Fibroblast of the aortic adventitia (primary cell): ENCODE measurements around the gene DIP2C. TPM values are rescaled to one million over a fixed set of nuclear protein-coding genes. Genes with fewer than 3 reads are reported as not detected.

Source experiments
- DNase-seq: peaks from one replicate; pipeline ENCODE4 v3.0.0-alpha.2; 2010; ENCODE audit warnings: low read depth
- H3K4me3 ChIP-seq: 2 replicates; pipeline ENCODE4 v1.5.1; 2011; ENCODE audit warnings: low read depth, mild to moderate bottlenecking, control low read depth, low read length, moderate library complexity
- total RNA-seq: library from RNA; depleted of rRNA; stranded (reverse); fragments of >200 nt; gene quantifications from 2 replicates; pipeline ENCODE4 v1.2.3, GENCODE V29; 2012; ENCODE audit warnings: low replicate concordance
- TF ChIP-seq, protein P1 (sequence below): IDR thresholded peaks from 2 replicates; pipeline ENCODE4 v1.5.1; 2011; ENCODE audit warnings: mild to moderate bottlenecking, low read length, control low read depth, inconsistent platforms; ENCODE audit not compliant: insufficient read depth

DIP2C gene
- total RNA-seq, 1 donor: 15.7 TPM

DNA sequence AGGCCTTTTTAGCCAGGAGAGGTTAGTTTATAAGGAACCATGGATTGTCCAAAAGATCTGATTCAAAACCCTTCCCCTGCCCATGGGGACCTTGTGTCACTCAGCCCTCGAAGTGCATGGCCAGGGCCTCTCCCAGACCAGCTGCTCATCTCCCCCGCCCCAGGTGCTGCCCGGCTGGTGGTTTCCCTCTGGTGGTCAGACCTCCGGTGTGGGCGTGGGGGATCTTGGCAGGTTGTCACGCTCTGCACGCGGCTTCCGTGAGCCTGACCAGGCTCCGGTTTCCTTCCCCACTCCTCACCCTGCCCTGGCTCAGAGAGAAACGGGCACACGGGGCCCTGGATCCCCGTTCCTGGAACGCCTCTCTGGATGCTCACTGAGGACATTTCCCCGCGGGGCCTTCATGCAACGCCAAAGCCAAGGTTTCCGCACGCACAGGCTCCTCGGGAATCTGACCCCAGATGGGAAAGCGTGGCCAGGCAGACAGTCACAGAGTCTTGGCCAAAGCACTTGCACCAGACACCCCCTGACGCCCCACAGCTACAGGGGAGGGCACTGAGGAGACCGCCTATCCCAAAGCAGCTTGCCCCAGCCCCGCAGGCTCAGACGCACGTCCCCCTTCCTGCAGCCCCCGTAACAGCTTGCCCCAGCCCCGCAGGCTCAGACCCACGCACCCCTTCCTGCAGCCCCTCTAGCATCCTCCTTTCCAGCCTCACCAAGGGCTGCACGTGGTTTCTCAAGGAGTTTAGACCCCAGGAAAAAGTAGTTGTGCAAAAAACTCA, 7.8 kb upstream of the DIP2C start:
- no peak for DNase-seq
- TF ChIP-seq, protein P1, sequence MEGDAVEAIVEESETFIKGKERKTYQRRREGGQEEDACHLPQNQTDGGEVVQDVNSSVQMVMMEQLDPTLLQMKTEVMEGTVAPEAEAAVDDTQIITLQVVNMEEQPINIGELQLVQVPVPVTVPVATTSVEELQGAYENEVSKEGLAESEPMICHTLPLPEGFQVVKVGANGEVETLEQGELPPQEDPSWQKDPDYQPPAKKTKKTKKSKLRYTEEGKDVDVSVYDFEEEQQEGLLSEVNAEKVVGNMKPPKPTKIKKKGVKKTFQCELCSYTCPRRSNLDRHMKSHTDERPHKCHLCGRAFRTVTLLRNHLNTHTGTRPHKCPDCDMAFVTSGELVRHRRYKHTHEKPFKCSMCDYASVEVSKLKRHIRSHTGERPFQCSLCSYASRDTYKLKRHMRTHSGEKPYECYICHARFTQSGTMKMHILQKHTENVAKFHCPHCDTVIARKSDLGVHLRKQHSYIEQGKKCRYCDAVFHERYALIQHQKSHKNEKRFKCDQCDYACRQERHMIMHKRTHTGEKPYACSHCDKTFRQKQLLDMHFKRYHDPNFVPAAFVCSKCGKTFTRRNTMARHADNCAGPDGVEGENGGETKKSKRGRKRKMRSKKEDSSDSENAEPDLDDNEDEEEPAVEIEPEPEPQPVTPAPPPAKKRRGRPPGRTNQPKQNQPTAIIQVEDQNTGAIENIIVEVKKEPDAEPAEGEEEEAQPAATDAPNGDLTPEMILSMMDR: no peak
- H3K4me3 ChIP-seq: no peak overlapping the region

DNA sequence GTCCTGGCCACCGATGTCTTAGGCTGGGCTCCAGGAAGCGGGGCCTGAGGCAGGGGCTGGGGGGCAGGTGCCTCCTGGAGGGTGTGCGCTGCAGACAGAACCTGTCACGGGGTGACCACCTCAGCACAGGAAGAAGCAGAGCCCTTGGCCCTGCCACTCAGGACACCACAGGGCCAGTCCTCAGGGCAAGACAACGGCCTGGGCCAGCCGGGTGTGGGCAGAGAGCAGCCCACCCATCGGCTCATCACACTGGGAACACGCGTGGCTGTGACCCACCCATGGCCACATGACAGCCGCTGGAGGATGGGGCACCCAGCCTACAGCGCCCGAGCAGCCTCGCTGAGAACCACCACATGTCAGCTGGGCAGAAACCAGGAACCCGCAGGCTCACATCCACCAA, 5.9 kb upstream of the DIP2C start:
- H3K4me3 ChIP-seq: no peak overlapping the region
- TF ChIP-seq, protein P1: no peak
- no peak for DNase-seq

DNA sequence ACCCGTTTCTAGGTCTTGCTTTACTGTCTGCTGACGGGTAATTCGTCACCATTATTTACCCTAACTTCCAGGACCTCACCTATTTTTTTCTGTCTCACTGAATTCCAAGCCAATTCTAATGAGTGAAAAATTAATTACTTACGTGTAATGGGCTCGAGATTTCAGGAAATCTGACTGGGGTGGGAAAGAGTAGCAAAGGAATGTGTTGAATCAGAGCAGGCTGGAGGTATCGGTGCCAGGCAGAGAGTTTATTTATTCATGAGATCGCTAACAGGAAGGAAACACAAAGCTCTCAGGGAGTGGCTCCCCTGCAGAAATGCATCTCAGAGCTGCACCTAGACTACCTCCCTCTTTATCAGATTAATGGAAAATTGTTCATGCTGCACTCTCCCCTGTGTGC, 4.0 kb upstream of the DIP2C start:
- DNase-seq: peak; percentile 30
- no peak overlapping the region for H3K4me3 ChIP-seq
- TF ChIP-seq, protein P1: no peak

DNA sequence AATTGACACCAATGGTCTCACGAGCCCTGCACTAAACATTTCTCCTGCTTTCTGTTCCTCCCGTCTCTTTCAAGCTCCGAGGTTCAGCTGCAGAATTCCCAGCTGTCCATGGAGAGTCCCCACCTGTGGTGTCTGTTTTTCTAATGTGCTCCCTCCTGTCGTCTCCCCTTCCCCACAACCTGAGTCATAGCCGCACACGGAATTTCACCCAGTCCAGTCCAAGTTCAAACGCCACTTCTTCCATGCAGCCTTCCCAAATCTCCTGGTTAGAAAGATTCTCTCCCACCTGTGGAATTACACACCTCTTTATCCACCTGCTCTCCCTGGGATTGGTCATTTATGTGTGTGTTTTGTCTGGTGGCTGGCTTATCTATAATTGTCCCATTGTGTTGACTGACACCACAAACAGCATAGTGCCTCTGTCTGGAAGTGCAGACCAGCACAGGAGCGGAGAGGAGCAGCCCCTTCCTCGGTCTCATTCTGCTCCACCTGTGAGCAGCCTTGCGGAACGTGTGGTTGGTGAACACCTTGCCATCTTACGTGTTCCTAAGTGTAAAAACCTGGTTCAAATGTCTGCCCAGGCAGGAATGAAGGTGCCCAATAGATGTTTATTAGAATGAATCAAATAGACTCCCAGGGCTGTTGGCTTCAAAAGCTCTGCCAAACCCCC, 3.3 kb upstream of the DIP2C start:
- DNase-seq: no peak
- no peak overlapping the region for H3K4me3 ChIP-seq
- TF ChIP-seq, protein P1: no peak

DNA sequence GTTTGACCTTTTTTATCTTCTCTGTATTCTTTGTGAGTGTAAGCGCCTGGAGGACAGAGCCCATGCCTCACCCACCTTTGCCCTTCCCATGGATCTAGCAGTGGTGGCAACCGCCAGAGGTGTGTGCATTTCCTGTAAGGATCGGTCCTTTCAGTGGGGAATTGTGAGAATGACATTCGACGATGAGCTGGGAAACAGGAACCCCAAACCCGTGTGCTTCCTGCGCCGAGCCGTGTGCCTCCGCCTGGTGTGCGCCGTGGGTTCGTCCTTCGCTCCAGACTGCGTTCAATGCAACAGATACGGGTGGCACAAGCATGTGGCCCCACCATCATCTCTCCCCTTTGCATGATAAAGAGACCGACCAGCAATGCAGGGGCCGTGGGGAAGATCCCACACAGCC, 1.7 kb upstream of the DIP2C start:
- TF ChIP-seq, protein P1: no peak
- no peak for DNase-seq

DNA sequence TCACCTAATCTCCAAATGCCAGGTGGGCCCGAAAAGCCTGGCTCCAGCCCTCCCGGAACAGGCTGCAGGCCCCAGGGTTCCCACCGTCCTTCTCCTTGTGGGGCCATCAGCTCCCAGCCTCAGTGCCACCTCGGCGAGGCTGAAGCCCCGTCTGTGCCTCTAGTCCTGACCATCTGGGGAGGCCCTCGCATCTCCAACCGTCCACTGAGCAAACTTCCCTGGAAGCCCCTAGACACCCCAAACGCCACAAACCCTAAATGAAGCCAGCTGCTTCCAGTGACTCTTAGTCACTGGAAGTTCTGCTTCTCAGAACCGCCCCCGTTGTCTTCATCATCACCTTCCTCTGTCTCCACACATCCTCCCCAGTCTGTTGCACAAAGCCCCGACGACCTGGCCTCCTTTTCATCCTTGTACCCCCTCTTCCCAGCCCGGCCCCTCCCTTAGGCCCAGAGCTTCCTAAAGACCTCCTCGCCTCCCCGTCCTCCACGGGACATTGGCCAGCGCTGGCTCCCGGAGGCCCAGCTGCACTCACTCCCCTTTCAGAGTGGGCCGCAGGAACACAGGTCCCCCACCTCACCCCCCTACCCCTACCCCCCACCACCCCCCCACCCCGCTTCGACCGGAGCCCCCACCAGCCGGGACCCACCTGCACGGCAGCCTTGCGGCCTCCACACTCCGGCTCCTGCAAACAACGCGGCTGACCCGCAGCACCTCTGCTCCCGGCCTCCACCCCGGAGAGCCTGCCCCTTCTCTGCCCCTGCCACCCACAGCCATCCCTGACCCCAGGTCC, 1.1 kb upstream of the DIP2C start:
- no peak for DNase-seq
- TF ChIP-seq, protein P1: no peak
- peak overlapping the region; percentile 72 for H3K4me3 ChIP-seq

More for the DNA sequence above, 1.7 kb upstream of the DIP2C start:
- no peak overlapping the region for H3K4me3 ChIP-seq
